ENCODE data around the gene ALDH1A2.
"Not testable (repeated sequence)": the region's sequence is repeated elsewhere in the genome, so short reads cannot be mapped to it uniquely, and the experiment has no call there.

Gene ALDH1A2

GRCh38 chr15:58039079-58040035 is 26.2 kb downstream of the ALDH1A2 start:
- no peaks in the 10 kb centered on the region for H3K4me1 Mint-ChIP-seq
- no peak for ATAC-seq
- H3K27ac Mint-ChIP-seq: no peak overlapping the region
- H3K36me3 Mint-ChIP-seq: no peaks in the 10 kb centered on the region
- H3K27me3 Mint-ChIP-seq: peaks cover under 1% of the 10 kb centered on the region
- H3K4me3 Mint-ChIP-seq: no peak overlapping the region
- no peaks in the 10 kb centered on the region for H3K9me3 Mint-ChIP-seq

- H3K27me3 Mint-ChIP-seq: no peaks in the 10 kb centered on the region
- no peak overlapping the region for H3K27ac Mint-ChIP-seq
- ATAC-seq: no peak
- no peaks in the 10 kb centered on the region for H3K9me3 Mint-ChIP-seq
- H3K4me1 Mint-ChIP-seq: no peaks in the 10 kb centered on the region
- no peaks in the 10 kb centered on the region for H3K36me3 Mint-ChIP-seq
- H3K4me3 Mint-ChIP-seq: no peak overlapping the region
These were observed 27.0 kb downstream of the ALDH1A2 start for GRCh38 chr15:58038426-58039078.

DNA sequence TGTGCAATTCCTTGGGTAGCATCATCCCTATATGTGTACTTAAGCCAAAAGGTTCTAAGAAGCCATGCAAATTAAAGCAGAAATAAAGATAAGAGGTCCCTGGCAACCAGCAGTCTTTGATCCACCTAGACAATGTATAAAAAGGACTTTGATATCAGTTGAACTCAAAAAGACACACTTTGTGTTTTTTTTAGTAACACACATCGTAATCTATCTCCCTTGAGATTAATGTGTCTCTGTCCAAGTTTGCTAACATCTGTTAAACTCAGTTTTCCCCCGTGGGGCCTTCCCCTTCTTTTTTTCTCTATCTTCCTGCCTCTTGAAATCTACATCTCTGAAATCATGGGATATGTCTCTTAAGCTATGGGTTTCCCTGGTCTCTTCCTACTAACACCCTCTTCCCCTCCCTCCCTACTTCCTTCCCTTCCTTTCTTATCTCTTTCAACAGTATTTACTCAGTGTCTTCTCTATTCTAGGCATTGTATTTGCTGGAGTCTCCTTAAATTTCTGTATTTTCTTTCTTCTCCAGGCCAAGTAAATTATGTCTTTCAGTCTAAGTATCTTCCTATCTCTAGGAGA is 27.7 kb downstream of the ALDH1A2 start:
- no peak for ATAC-seq
- no peaks in the 10 kb centered on the region for H3K4me1 Mint-ChIP-seq
- no peak overlapping the region for H3K27ac Mint-ChIP-seq
- no peaks in the 10 kb centered on the region for H3K9me3 Mint-ChIP-seq
- no peaks in the 10 kb centered on the region for H3K27me3 Mint-ChIP-seq
- no peaks in the 10 kb centered on the region for H3K36me3 Mint-ChIP-seq
- H3K4me3 Mint-ChIP-seq: no peak overlapping the region

DNA sequence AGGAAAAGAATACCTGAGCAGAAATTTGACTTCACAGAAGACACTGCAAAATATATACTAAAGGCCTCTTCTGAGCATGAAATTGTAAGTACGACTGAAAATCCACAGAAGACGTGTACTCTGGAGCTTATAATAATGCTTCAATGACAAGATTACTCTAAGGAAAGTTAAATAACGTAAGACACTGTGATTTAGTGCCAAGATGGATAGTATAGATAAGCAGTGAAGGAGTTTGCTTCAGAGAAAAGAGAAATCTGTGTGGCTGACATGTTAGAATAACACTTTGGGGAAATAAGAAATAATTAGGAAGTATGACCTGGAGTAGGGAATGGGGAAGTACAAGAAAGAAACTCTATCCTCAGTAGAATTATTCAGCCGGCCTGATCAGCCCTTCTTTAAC is 28.9 kb downstream of the ALDH1A2 start:
- Mint-ChIP-seq H3K27me3 (no peaks in the 10 kb centered on the region), H3K27ac (no peak overlapping the region), H3K36me3 (no peaks in the 10 kb centered on the region), H3K9me3 (no peaks in the 10 kb centered on the region), H3K4me3 (no peak overlapping the region), H3K4me1 (no peaks in the 10 kb centered on the region)
- no peak for ATAC-seq

- H3K36me3 Mint-ChIP-seq, H3K4me3 Mint-ChIP-seq, H3K27ac Mint-ChIP-seq, ATAC-seq, H3K4me1 Mint-ChIP-seq, H3K27me3 Mint-ChIP-seq: not testable (repeated sequence)
- H3K9me3 Mint-ChIP-seq: peaks cover 30% of the 10 kb centered on the region
These were observed 37.1 kb downstream of the ALDH1A2 start for GRCh38 chr15:58028392-58028791.

DNA sequence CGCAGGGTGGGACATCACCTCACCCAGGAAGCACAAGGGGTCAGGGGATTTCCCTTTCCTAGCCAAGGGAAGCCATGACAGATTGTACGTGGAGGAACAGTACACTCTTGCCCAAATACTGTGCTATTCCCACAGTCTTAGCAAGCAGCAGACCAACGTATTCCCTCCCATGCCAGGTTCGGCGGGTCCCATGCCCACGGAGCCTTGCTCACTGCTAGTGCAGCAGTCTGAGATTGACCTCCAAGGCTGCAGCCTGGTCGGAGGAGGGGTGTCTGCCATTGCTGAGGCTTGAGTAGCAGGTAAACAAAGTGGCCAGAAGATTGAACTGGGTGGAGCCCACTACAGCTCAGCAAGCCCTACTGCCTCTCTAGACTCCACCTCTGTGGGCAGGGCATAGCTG is 39.0 kb downstream of the ALDH1A2 start:
- no peak overlapping the region for H3K4me3 Mint-ChIP-seq
- no peak overlapping the region for H3K27ac Mint-ChIP-seq
- peaks cover 2% of the 10 kb centered on the region for H3K27me3 Mint-ChIP-seq
- no peaks in the 10 kb centered on the region for H3K4me1 Mint-ChIP-seq
- H3K36me3 Mint-ChIP-seq: no peaks in the 10 kb centered on the region
- no peak for ATAC-seq
- H3K9me3 Mint-ChIP-seq: peaks cover 38% of the 10 kb centered on the region

DNA sequence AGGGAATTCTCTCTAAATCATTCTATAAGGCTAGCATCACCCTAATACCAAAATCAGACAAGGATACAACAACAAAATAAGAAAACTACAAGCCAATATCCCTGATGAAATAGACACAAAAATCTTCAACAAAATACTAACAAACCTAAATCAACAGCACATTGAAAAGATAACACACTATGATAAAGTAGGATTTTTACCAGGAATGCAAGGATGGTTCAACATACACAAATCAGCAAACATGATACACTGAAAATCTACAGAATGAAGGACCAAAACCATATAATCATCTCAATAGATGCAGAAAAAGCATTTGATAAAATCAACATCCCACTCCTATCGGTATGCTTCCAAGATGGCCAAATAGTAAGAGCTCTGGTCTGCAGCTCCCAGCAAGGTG is 39.5 kb downstream of the ALDH1A2 start:
- Mint-ChIP-seq H3K4me1 (no peaks in the 10 kb centered on the region), H3K4me3 (no peak overlapping the region), H3K9me3 (peaks cover 38% of the 10 kb centered on the region), H3K27ac (no peak overlapping the region), H3K36me3 (no peaks in the 10 kb centered on the region), H3K27me3 (peaks cover 7% of the 10 kb centered on the region)
- no peak for ATAC-seq

DNA sequence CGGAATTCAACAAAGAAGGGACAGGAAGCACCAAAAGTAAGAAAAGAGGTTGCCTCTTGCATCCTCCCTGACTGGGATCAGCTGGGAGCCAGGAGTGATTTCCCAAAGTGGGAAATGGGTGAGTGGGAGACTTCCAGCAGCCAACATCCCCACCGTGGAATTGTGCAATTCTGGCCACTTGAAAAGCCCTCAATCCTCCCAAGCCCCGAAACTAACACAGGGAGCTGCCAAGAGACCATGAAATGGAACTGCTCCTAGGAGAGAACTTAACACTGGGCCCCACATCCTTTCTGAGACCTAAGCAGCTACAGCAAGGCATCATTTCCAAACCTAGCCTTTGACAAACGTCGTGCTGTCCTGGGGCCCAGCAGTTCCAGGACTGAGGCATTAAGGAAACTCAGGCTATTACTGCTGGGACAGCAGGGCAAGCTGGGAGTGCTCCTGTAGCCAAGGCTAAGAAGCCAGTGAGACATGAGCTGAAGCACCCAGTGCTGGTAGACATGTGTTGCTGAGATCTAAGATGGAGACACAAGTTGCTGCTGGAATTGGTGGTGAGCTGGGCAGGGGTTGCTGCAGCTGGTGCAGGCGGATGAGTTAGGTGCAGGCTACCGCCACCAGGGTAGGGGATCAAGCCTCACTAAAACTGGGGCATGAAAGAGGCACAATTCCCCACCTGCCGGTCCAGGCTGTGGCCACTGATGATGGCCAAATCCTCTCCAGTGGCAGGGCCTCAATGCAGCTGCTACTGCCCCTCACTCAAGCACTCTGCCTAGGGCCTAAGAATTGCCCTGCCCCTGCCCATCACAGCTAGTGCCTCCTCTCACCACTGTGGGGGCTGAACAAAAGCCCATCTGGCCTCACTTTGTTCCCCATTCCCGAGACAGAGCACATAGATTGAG is 43.9 kb downstream of the ALDH1A2 start:
- Mint-ChIP-seq H3K36me3 (no peaks in the 10 kb centered on the region), H3K4me1 (no peaks in the 10 kb centered on the region), H3K27ac (no peak overlapping the region), H3K27me3 (peaks cover 7% of the 10 kb centered on the region), H3K9me3 (peaks cover 27% of the 10 kb centered on the region), H3K4me3 (no peak overlapping the region)
- ATAC-seq: no peak

DNA sequence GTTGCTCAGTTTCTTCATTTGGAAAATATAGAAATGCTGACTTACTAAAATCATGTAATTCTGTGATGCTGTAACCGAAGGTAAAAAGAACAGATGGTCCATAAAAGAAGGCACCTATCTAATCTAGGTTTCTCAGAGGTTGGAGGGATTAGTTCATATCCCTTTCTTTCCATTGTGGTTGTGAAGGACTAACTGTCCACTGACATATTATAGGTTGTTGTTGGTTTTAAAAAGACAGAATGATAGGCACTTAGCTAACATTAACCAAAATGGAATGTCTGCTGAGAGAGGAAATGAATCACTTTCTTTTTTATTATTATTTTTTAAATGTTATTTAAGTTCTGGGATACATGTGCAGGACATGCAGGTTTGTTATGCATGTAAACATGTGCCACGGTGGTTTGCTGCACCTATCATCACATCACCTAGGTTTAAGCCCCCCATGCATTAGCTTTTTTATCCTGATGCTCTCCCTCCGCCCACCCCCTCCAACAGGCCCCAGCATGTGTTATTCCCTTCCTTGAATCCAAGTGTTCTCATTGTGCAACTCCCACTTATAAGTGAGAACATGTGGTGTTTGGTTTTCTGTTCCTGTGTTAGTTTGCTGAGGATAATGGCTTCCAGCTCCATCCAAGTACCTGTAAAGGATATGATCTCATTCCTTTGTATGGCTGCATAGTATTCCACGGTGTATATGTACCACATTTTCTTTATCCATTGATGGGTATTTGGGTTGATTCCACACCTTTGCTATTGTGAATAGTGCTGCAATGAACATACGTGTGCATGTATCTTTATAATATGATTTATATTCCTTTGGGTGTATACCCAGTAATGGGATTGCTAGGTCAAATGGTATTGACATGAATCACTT is 45.8 kb downstream of the ALDH1A2 start:
- no peaks in the 10 kb centered on the region for H3K4me1 Mint-ChIP-seq
- no peak overlapping the region for H3K4me3 Mint-ChIP-seq
- H3K36me3 Mint-ChIP-seq: no peaks in the 10 kb centered on the region
- peaks cover 7% of the 10 kb centered on the region for H3K27me3 Mint-ChIP-seq
- H3K9me3 Mint-ChIP-seq: peaks cover 18% of the 10 kb centered on the region
- ATAC-seq: no peak
- no peak overlapping the region for H3K27ac Mint-ChIP-seq

DNA sequence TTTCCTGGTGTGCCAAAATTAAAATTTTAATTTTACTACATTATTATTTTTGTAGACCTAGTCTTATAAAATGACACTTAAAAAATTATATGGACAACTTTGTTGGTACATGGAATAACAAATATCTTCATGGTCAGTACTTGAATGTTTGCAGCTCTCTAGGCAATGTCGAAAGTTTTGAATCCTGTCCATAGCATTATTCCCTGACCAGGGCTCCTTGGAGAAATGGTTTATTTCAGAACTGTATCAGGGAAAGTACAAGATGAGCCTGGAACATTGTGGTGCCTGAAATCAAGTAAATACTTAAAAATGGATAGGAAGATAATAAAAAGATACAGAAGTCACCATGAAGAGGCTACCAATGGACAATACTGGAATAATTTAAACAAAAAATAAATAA is 47.6 kb downstream of the ALDH1A2 start:
- no peak overlapping the region for H3K27ac Mint-ChIP-seq

DNA sequence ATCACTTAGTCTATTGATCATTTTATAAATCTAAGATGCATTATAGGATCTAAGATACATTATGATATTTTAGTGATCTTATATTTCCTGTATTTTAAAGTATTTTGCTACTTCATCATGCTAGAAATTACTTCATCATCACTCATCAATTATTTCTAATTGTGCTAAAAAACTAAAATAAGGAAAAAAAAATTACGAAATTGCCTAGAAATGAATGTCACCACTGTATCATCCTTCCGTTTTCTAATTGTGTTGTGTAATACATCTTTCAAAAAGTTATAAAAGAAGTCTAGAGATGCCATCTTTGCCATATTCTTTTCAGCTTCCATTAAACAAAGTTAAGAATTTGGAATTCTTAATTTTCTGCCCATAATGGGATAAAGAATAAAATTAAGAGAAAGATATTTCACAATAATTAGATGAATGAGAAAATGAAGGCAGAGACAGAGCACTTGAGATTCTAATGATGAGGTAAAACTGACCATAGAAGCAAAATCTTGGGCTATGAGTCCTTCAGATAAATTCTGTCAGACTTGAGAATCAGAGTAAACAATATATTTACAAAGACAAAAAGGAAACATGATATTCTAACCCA is 48.8 kb downstream of the ALDH1A2 start:
- no peak overlapping the region for H3K4me3 Mint-ChIP-seq
- no peak for ATAC-seq
- H3K9me3 Mint-ChIP-seq: peaks cover 2% of the 10 kb centered on the region
- no peak overlapping the region for H3K27ac Mint-ChIP-seq
- no peaks in the 10 kb centered on the region for H3K36me3 Mint-ChIP-seq
- H3K27me3 Mint-ChIP-seq: peaks cover 6% of the 10 kb centered on the region
- H3K4me1 Mint-ChIP-seq: no peaks in the 10 kb centered on the region

More for the DNA sequence above, 47.6 kb downstream of the ALDH1A2 start:
- Mint-ChIP-seq H3K4me1 (no peaks in the 10 kb centered on the region), H3K9me3 (peaks cover 8% of the 10 kb centered on the region), H3K27me3 (peaks cover 7% of the 10 kb centered on the region), H3K4me3 (no peak overlapping the region), H3K36me3 (no peaks in the 10 kb centered on the region)
- ATAC-seq: no peak

GRCh38 chr15:58015565-58015964 is 49.9 kb downstream of the ALDH1A2 start:
- H3K27me3 Mint-ChIP-seq: no peaks in the 10 kb centered on the region
- H3K4me1 Mint-ChIP-seq: no peaks in the 10 kb centered on the region
- peaks cover 2% of the 10 kb centered on the region for H3K9me3 Mint-ChIP-seq
- no peak overlapping the region for H3K27ac Mint-ChIP-seq
- ATAC-seq: no peak
- H3K36me3 Mint-ChIP-seq: no peaks in the 10 kb centered on the region
- H3K4me3 Mint-ChIP-seq: no peak overlapping the region

- H3K27ac Mint-ChIP-seq: no peak overlapping the region
- no peaks in the 10 kb centered on the region for H3K27me3 Mint-ChIP-seq
- H3K4me3 Mint-ChIP-seq: no peak overlapping the region
- no peaks in the 10 kb centered on the region for H3K4me1 Mint-ChIP-seq
- no peaks in the 10 kb centered on the region for H3K9me3 Mint-ChIP-seq
- no peak for ATAC-seq
- no peaks in the 10 kb centered on the region for H3K36me3 Mint-ChIP-seq
These were observed 51.0 kb downstream of the ALDH1A2 start for GRCh38 chr15:58014470-58014869.

GRCh38 chr15:58014040-58014439 is 51.5 kb downstream of the ALDH1A2 start:
- Mint-ChIP-seq H3K4me1 (no peaks in the 10 kb centered on the region), H3K36me3 (no peaks in the 10 kb centered on the region), H3K4me3 (no peak overlapping the region), H3K27me3 (no peaks in the 10 kb centered on the region), H3K27ac (no peak overlapping the region), H3K9me3 (no peaks in the 10 kb centered on the region)
- no peak for ATAC-seq

Measured in stimulated activated memory B cell treated with anti-CD40 and anti-IgM and Interleukin-4, amounts not matched to agents 10 μg/mL and 1 μg/mL and 100 μg/mL, for 72 hours (primary cell).